ENCODE data around the gene HDLBP. TPM values are rescaled to one million over a fixed set of nuclear protein-coding genes. Genes with fewer than 3 reads are reported as not detected.

The HDLBP gene
- total RNA-seq, 1 experiment from 2014 or later: 908 TPM

- Histone ChIP-seq H3K79me2 (ENCODE audit: low read depth) (peaks cover 36% of the 10 kb centered on the region), H3K9me3 (ENCODE audit: insufficient read depth, low read depth) (no peaks in the 10 kb centered on the region), H3K27ac (peak overlapping the region; percentile 53), H3K9me2 (ENCODE audit: insufficient read depth) (no peaks in the 10 kb centered on the region), H3K27me3 (ENCODE audit: insufficient read depth, low read depth) (no peaks in the 10 kb centered on the region), H3K4me3 (peak overlapping the region; percentile 51), H3K4me1 (replicated peaks; ENCODE audit: insufficient read depth) (peaks cover 44% of the 10 kb centered on the region), H3K4me2 (peak overlapping the region; percentile 95), H3F3A (ENCODE audit: insufficient read depth, low read depth) (peaks cover 45% of the 10 kb centered on the region), H3K36me3 (ENCODE audit: low read depth) (peaks cover 37% of the 10 kb centered on the region), H4K20me1 (ENCODE audit: insufficient read depth) (peaks cover 14% of the 10 kb centered on the region; the same call in 1 of the 2 replicates), H2AFZ (peak overlapping the region; percentile 79)
- peak; percentile 76 to 98 for DNase-seq
- POLR2A ChIA-PET (ENCODE audit: unreplicated experiment): no interaction called here
- TF ChIP-seq CTCF (conservative IDR thresholded peaks at IDR 0.05): peak; percentile 52; the same call in 1 of the 2 replicates
- TF ChIP-seq EZH2 (IDR thresholded peaks at IDR 0.05; ENCODE audit: low read depth): no peak
- intact Hi-C loops (cut with micrococcal nuclease; ENCODE audit: unreplicated experiment): loop anchor here (1.0 to 10.0 kb wide), 9 partner anchors 38 to 526 kb away; partner anchors contain the start of genes HDLBP, ING5, PASK and SEPTIN2
- CTCF ChIA-PET: no interaction called here
- TSS peak; percentile 52 for BruUV-seq (replicated peaks)
Observed at GRCh38 chr2:241354668-241355658, 39.5 kb upstream of the HDLBP start.

- POLR2A ChIA-PET (ENCODE audit: unreplicated experiment): no interaction called here
- Histone ChIP-seq H3K27ac (no peak overlapping the region), H3K79me2 (ENCODE audit: low read depth) (peaks cover 9% of the 10 kb centered on the region)
Observed at GRCh38 chr2:241352227-241352626, 36.8 kb upstream of the HDLBP start.

More at GRCh38 chr2:241352227-241352626, 36.8 kb upstream of the HDLBP start:
- Histone ChIP-seq H3K4me1 (replicated peaks; ENCODE audit: insufficient read depth) (peaks cover 30% of the 10 kb centered on the region), H4K20me1 (ENCODE audit: insufficient read depth) (peaks cover 14% of the 10 kb centered on the region; the same call in 1 of the 2 replicates), H3K9me2 (ENCODE audit: insufficient read depth) (no peaks in the 10 kb centered on the region), H3F3A (ENCODE audit: insufficient read depth, low read depth) (peaks cover 62% of the 10 kb centered on the region), H2AFZ (no peak overlapping the region), H3K9me3 (ENCODE audit: insufficient read depth, low read depth) (no peaks in the 10 kb centered on the region), H3K4me3 (no peak overlapping the region), H3K36me3 (ENCODE audit: low read depth) (peaks cover 38% of the 10 kb centered on the region), H3K4me2 (no peak overlapping the region), H3K27me3 (ENCODE audit: insufficient read depth, low read depth) (no peaks in the 10 kb centered on the region)
- intact Hi-C loops (cut with micrococcal nuclease; ENCODE audit: unreplicated experiment): loop anchor here (10.0 kb wide), 2 partner anchors 353 to 497 kb away; partner anchors contain the start of gene ING5
- TF ChIP-seq CTCF (conservative IDR thresholded peaks at IDR 0.05) (no peak), EZH2 (IDR thresholded peaks at IDR 0.05; ENCODE audit: low read depth) (no peak)
- BruUV-seq (replicated peaks): no TSS peak
- CTCF ChIA-PET: no interaction called here
- peak in 1 of 2 experiments; percentile 60 for DNase-seq

Measured in PC-9 (cell line).